ENCODE measurements around the gene AQP1.

- TF ChIP-seq CTCF (IDR thresholded peaks at IDR 0.05) = no peak
- TF ChIP-seq POLR2A (IDR thresholded peaks at IDR 0.05; ENCODE audit: low read length) = no peak
- no peak for TF ChIP-seq USF2 (IDR thresholded peaks at IDR 0.05)
- no peak for TF ChIP-seq CEBPB (IDR thresholded peaks at IDR 0.05)
- TF ChIP-seq EP300 (IDR thresholded peaks at IDR 0.05) = no peak
Measured at GRCh38 chr7:30912986-30913811, 1.5 kb downstream of the AQP1 start.

Data from A549 (cell line).